SK-N-SH treated with all-trans-retinoic acid at 6 μM for 48 hours (cell line): Measurements from ENCODE around the gene CZIB.

ENCODE experiments used
- ARNTL ChIP-seq: fragments of 450-650 bp; formaldehyde crosslinking; IDR thresholded peaks from 2 replicates; pipeline ENCODE4 v1.5.0; 2020; ENCODE audit warnings: low read depth, mild to moderate bottlenecking, moderate library complexity, borderline replicate concordance
- PPARA ChIP-seq: fragments of 250-450 bp; sonication (Bioruptor Pico); IDR thresholded peaks from 2 replicates; pipeline ENCODE4 v1.5.0; 2020; ENCODE audit warnings: mild to moderate bottlenecking, borderline replicate concordance
- RARB ChIP-seq: fragments of 250-450 bp; sonication (Bioruptor Pico); IDR thresholded peaks from 2 replicates; pipeline ENCODE4 v1.8.0; 2021; ENCODE audit warnings: mild to moderate bottlenecking, moderate library complexity
- TCF4 ChIP-seq: fragments of 250-450 bp; sonication (Bioruptor Pico); IDR thresholded peaks from 2 replicates; pipeline ENCODE4 v1.8.0; 2021; ENCODE audit warnings: mild to moderate bottlenecking, moderate library complexity, borderline replicate concordance
- ZC3H10 ChIP-seq: fragments of 250-450 bp; sonication (Bioruptor Pico); IDR thresholded peaks from 2 replicates; pipeline ENCODE4 v1.5.1; 2021; ENCODE audit warnings: mild to moderate bottlenecking, moderate library complexity
- ZFP3 ChIP-seq: fragments of 250-450 bp; sonication (Bioruptor Pico); IDR thresholded peaks from 2 replicates; pipeline ENCODE4 v1.5.0; 2020; ENCODE audit warnings: mild to moderate bottlenecking, moderate library complexity
- ZFP30 ChIP-seq: fragments of 450-650 bp; formaldehyde crosslinking; IDR thresholded peaks from 2 replicates; pipeline ENCODE4 v1.5.0; 2022; ENCODE audit warnings: mild to moderate bottlenecking, moderate library complexity
- TF ChIP-seq, protein P1 (sequence below): fragments of 250-450 bp; sonication (Bioruptor Pico); IDR thresholded peaks from 2 replicates; pipeline ENCODE4 v1.5.1; 2020; ENCODE audit warnings: low read depth, mild to moderate bottlenecking, moderate library complexity
- TF ChIP-seq, protein P2 (sequence below): fragments of 250-450 bp; sonication (Bioruptor Pico); IDR thresholded peaks from 2 replicates; pipeline ENCODE4 v1.8.0; 2020; ENCODE audit warnings: mild to moderate bottlenecking, moderate library complexity, borderline replicate concordance
- TF ChIP-seq, protein P3 (sequence below): fragments of 250-450 bp; sonication (Bioruptor Pico); IDR thresholded peaks from 2 replicates; pipeline ENCODE4 v1.5.0; 2020; ENCODE audit warnings: mild to moderate bottlenecking, moderate library complexity

DNA sequence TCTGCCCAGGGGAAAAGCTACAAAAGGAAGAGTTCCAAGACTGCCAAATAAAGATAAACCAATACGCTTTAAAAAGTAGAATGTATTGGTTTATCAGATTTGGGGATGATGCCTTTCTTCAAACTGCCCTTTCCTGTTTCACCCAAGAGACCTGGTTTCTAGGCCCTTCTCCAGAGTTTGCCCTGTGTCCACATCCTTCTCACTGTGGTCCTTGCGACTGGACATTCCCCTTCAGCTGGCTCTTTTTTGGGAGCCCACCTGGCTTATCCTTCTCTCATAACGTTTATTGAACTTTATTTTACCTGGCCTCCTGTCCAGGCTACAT, 490 bp upstream of the CZIB start:
- TF ChIP-seq, protein P1, sequence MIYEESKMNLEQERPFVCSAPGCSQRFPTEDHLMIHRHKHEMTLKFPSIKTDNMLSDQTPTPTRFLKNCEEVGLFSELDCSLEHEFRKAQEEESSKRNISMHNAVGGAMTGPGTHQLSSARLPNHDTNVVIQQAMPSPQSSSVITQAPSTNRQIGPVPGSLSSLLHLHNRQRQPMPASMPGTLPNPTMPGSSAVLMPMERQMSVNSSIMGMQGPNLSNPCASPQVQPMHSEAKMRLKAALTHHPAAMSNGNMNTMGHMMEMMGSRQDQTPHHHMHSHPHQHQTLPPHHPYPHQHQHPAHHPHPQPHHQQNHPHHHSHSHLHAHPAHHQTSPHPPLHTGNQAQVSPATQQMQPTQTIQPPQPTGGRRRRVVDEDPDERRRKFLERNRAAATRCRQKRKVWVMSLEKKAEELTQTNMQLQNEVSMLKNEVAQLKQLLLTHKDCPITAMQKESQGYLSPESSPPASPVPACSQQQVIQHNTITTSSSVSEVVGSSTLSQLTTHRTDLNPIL (CRISPR knock-in tag): no peak
- no peak for TF ChIP-seq TCF4 (CRISPR knock-in tag)
- TF ChIP-seq, protein P2, sequence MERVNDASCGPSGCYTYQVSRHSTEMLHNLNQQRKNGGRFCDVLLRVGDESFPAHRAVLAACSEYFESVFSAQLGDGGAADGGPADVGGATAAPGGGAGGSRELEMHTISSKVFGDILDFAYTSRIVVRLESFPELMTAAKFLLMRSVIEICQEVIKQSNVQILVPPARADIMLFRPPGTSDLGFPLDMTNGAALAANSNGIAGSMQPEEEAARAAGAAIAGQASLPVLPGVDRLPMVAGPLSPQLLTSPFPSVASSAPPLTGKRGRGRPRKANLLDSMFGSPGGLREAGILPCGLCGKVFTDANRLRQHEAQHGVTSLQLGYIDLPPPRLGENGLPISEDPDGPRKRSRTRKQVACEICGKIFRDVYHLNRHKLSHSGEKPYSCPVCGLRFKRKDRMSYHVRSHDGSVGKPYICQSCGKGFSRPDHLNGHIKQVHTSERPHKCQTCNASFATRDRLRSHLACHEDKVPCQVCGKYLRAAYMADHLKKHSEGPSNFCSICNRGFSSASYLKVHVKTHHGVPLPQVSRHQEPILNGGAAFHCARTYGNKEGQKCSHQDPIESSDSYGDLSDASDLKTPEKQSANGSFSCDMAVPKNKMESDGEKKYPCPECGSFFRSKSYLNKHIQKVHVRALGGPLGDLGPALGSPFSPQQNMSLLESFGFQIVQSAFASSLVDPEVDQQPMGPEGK: no peak
- no peak for TF ChIP-seq ZFP3
- TF ChIP-seq ARNTL (CRISPR knock-in tag): no peak
- TF ChIP-seq RARB (CRISPR knock-in tag): no peak
- TF ChIP-seq ZC3H10 (CRISPR knock-in tag): no peak
- no peak for TF ChIP-seq ZFP30 (CRISPR knock-in tag)
- no peak for TF ChIP-seq PPARA (CRISPR knock-in tag)
- TF ChIP-seq, protein P3, sequence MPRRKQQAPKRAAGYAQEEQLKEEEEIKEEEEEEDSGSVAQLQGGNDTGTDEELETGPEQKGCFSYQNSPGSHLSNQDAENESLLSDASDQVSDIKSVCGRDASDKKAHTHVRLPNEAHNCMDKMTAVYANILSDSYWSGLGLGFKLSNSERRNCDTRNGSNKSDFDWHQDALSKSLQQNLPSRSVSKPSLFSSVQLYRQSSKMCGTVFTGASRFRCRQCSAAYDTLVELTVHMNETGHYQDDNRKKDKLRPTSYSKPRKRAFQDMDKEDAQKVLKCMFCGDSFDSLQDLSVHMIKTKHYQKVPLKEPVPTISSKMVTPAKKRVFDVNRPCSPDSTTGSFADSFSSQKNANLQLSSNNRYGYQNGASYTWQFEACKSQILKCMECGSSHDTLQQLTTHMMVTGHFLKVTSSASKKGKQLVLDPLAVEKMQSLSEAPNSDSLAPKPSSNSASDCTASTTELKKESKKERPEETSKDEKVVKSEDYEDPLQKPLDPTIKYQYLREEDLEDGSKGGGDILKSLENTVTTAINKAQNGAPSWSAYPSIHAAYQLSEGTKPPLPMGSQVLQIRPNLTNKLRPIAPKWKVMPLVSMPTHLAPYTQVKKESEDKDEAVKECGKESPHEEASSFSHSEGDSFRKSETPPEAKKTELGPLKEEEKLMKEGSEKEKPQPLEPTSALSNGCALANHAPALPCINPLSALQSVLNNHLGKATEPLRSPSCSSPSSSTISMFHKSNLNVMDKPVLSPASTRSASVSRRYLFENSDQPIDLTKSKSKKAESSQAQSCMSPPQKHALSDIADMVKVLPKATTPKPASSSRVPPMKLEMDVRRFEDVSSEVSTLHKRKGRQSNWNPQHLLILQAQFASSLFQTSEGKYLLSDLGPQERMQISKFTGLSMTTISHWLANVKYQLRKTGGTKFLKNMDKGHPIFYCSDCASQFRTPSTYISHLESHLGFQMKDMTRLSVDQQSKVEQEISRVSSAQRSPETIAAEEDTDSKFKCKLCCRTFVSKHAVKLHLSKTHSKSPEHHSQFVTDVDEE (CRISPR knock-in tag): no peak
